ENCODE results near the gene CELF5.

CELF5 gene

GRCh38 chr19:3266792-3267514 is 42.5 kb downstream of the CELF5 start:
- in situ Hi-C loops (cut with HindIII; ENCODE audit: low pct_unique_long_range_greater_than_20kb, low sequenced_read_pairs) = no loop called here
- TF ChIP-seq JUND (IDR thresholded peaks at IDR 0.05; ENCODE audit: low read depth) = no peak
- no peak for DNase-seq (ENCODE audit: low read depth in 1 of 2, low spot score in 1 of 2)

GRCh38 chr19:3268326-3268725 is 43.9 kb downstream of the CELF5 start:
- no peak for DNase-seq (ENCODE audit: low read depth in 1 of 2, low spot score in 1 of 2)
- in situ Hi-C loops (cut with HindIII; ENCODE audit: low pct_unique_long_range_greater_than_20kb, low sequenced_read_pairs) = no loop called here
- no peak for TF ChIP-seq JUND (IDR thresholded peaks at IDR 0.05; ENCODE audit: low read depth)

GRCh38 chr19:3268763-3269162 is 44.3 kb downstream of the CELF5 start:
- TF ChIP-seq JUND (IDR thresholded peaks at IDR 0.05; ENCODE audit: low read depth) = no peak
- in situ Hi-C loops (cut with HindIII; ENCODE audit: low pct_unique_long_range_greater_than_20kb, low sequenced_read_pairs) = no loop called here

GRCh38 chr19:3269916-3270671 is 45.6 kb downstream of the CELF5 start:
- TF ChIP-seq JUND (IDR thresholded peaks at IDR 0.05; ENCODE audit: low read depth) = no peak
- in situ Hi-C loops (cut with HindIII; ENCODE audit: low pct_unique_long_range_greater_than_20kb, low sequenced_read_pairs) = no loop called here
- DNase-seq (ENCODE audit: low read depth in 1 of 2, low spot score in 1 of 2) = no peak

More at GRCh38 chr19:3268763-3269162, 44.3 kb downstream of the CELF5 start:
- DNase-seq (ENCODE audit: low read depth in 1 of 2, low spot score in 1 of 2) = no peak

GRCh38 chr19:3270902-3271301 is 46.4 kb downstream of the CELF5 start:
- in situ Hi-C loops (cut with HindIII; ENCODE audit: low pct_unique_long_range_greater_than_20kb, low sequenced_read_pairs) = no loop called here

GRCh38 chr19:3272401-3272931 is 48.0 kb downstream of the CELF5 start:
- no peak for TF ChIP-seq JUND (IDR thresholded peaks at IDR 0.05; ENCODE audit: low read depth)
- in situ Hi-C loops (cut with HindIII; ENCODE audit: low pct_unique_long_range_greater_than_20kb, low sequenced_read_pairs) = no loop called here
- peak in 1 of 2 experiments; percentile 17 for DNase-seq (ENCODE audit: low read depth in 1 of 2, low spot score in 1 of 2)

More at GRCh38 chr19:3270902-3271301, 46.4 kb downstream of the CELF5 start:
- no peak for TF ChIP-seq JUND (IDR thresholded peaks at IDR 0.05; ENCODE audit: low read depth)
- peak in 1 of 2 experiments; percentile 56 for DNase-seq (ENCODE audit: low read depth in 1 of 2, low spot score in 1 of 2)

- TF ChIP-seq JUND (IDR thresholded peaks at IDR 0.05; ENCODE audit: low read depth) = no peak
- DNase-seq (ENCODE audit: low read depth in 1 of 2, low spot score in 1 of 2) = no peak
- in situ Hi-C loops (cut with HindIII; ENCODE audit: low pct_unique_long_range_greater_than_20kb, low sequenced_read_pairs) = no loop called here
Observed at GRCh38 chr19:3272952-3273351, 48.5 kb downstream of the CELF5 start.

- no peak for TF ChIP-seq JUND (IDR thresholded peaks at IDR 0.05; ENCODE audit: low read depth)
- in situ Hi-C loops (cut with HindIII; ENCODE audit: low pct_unique_long_range_greater_than_20kb, low sequenced_read_pairs) = no loop called here
- no peak for DNase-seq (ENCODE audit: low read depth in 1 of 2, low spot score in 1 of 2)
Observed at GRCh38 chr19:3274245-3274941, 49.9 kb downstream of the CELF5 start.

GRCh38 chr19:3274942-3275582 is 50.6 kb downstream of the CELF5 start:
- TF ChIP-seq JUND (IDR thresholded peaks at IDR 0.05; ENCODE audit: low read depth) = no peak
- in situ Hi-C loops (cut with HindIII; ENCODE audit: low pct_unique_long_range_greater_than_20kb, low sequenced_read_pairs) = no loop called here
- DNase-seq (ENCODE audit: low read depth in 1 of 2, low spot score in 1 of 2) = peak in 1 of 2 experiments; percentile 12

- peak; percentile 91 to 96 for DNase-seq (ENCODE audit: low read depth in 1 of 2, low spot score in 1 of 2)
- in situ Hi-C loops (cut with HindIII; ENCODE audit: low pct_unique_long_range_greater_than_20kb, low sequenced_read_pairs) = no loop called here
- no peak for TF ChIP-seq JUND (IDR thresholded peaks at IDR 0.05; ENCODE audit: low read depth)
Observed at GRCh38 chr19:3275583-3276340, 51.3 kb downstream of the CELF5 start.

GRCh38 chr19:3276341-3276799 is 51.9 kb downstream of the CELF5 start:
- TF ChIP-seq JUND (IDR thresholded peaks at IDR 0.05; ENCODE audit: low read depth) = no peak
- in situ Hi-C loops (cut with HindIII; ENCODE audit: low pct_unique_long_range_greater_than_20kb, low sequenced_read_pairs) = no loop called here
- peak; percentile 90 to 97 for DNase-seq (ENCODE audit: low read depth in 1 of 2, low spot score in 1 of 2)

Measured in T47D (cell line).